CD14-positive monocyte (primary cell): ENCODE results near the gene S100A14. TPM values are rescaled to one million over a fixed set of nuclear protein-coding genes. Genes with fewer than 3 reads are reported as not detected.
A peak's percentile ranks its signal among the peaks of the same experiment; 100 is the strongest.

ENCODE experiments used
- DNase-seq, 3 donors: peaks; one replicate each; pipeline ENCODE4 v3.0.0-alpha.2; 2011 to 2022
- H2AFZ ChIP-seq: 2 replicates; pipeline ENCODE4 v1.6.0; 2012; ENCODE audit warnings: mild to moderate bottlenecking, low read depth, low read length, inconsistent platforms; ENCODE audit not compliant: insufficient read depth, poor library complexity, severe bottlenecking
- H3K27ac ChIP-seq, 2 donors: 1 replicate in 1 of 2; 2 replicates in 1 of 2; pipeline ENCODE4 v1.5.1; 2012 to 2013; ENCODE audit warnings: low read length in 2 of 2, control low read depth in 1 of 2, inconsistent platforms in 1 of 2, low read depth in 1 of 2, mild to moderate bottlenecking in 1 of 2
- H3K27me3 ChIP-seq, 2 donors: one replicate each; pipeline versions ENCODE4 v1.6.0 to v1.6.1; 2011 to 2013; ENCODE audit warnings: low read length in 2 of 2; ENCODE audit not compliant: control insufficient read depth in 2 of 2, insufficient read depth in 2 of 2
- H3K36me3 ChIP-seq, 2 donors: replicated peaks in 1 of 2; 1 replicate in 1 of 2; 2 replicates in 1 of 2; pipeline versions ENCODE4 v1.5.1 to v1.6.1; 2012 to 2013; ENCODE audit warnings: low read length in 2 of 2, control low read depth in 1 of 2, inconsistent platforms in 1 of 2, mild to moderate bottlenecking in 1 of 2; ENCODE audit not compliant: insufficient read depth in 2 of 2, control insufficient read depth in 1 of 2
- H3K4me1 ChIP-seq, 2 donors: 1 replicate in 1 of 2; 2 replicates in 1 of 2; pipeline versions ENCODE4 v1.5.1 to v1.6.1; 2012 to 2013; ENCODE audit warnings: low read length in 2 of 2, control low read depth in 1 of 2, inconsistent platforms in 1 of 2, mild to moderate bottlenecking in 1 of 2, moderate library complexity in 1 of 2; ENCODE audit not compliant: insufficient read depth in 2 of 2, control insufficient read depth in 1 of 2
- H3K4me2 ChIP-seq: replicated peaks from 2 replicates; pipeline ENCODE3; 2012; ENCODE audit warnings: low read length, moderate library complexity, mild to moderate bottlenecking; ENCODE audit not compliant: poor library complexity, severe bottlenecking; ENCODE audit errors: extremely low read depth
- H3K4me3 ChIP-seq, 3 experiments: fragments of 200-600 bp in 1 of 3; sonication (generic) in 1 of 3; replicated peaks in 1 of 3; 1 replicate in 2 of 3; 2 replicates in 1 of 3; pipeline ENCODE4 v1.5.1; 2011 to 2013; ENCODE audit warnings: low read length in 3 of 3, mild to moderate bottlenecking in 3 of 3, control low read depth in 2 of 3, low read depth in 2 of 3, inconsistent platforms in 1 of 3, moderate library complexity in 1 of 3
- H3K79me2 ChIP-seq: 2 replicates; pipeline ENCODE4 v1.6.0; 2012; ENCODE audit warnings: mild to moderate bottlenecking, control low read depth, inconsistent platforms, low read length, moderate library complexity; ENCODE audit not compliant: insufficient read depth
- H3K9ac ChIP-seq: 2 replicates; pipeline ENCODE4 v1.6.0; 2017; ENCODE audit warnings: low read length, mild to moderate bottlenecking; ENCODE audit not compliant: insufficient read depth, poor library complexity, severe bottlenecking
- H3K9me3 ChIP-seq, 2 donors: replicated peaks in 1 of 2; 1 replicate in 1 of 2; 2 replicates in 1 of 2; pipeline versions ENCODE4 v1.5.1 to v1.6.1; 2012 to 2013; ENCODE audit warnings: low read length in 2 of 2, control low read depth in 1 of 2; ENCODE audit not compliant: control insufficient read depth in 1 of 2, insufficient read depth in 1 of 2
- H4K20me1 ChIP-seq: 2 replicates; pipeline ENCODE4 v1.6.0; 2012; ENCODE audit warnings: mild to moderate bottlenecking, low read length, control low read depth, moderate library complexity; ENCODE audit not compliant: insufficient read depth
- H3K27ac Mint-ChIP-seq, 7 donors: one replicate each; pipeline ENCODE4 v1.8.0; 2020; ENCODE audit warnings: mild to moderate bottlenecking in 7 of 7, mixed read lengths in 7 of 7, moderate library complexity in 6 of 7, inconsistent platforms in 2 of 7
- H3K27me3 Mint-ChIP-seq, 3 donors: one replicate each; pipeline ENCODE4 v1.8.0; 2021 to 2022; ENCODE audit warnings: low read depth in 3 of 3, mild to moderate bottlenecking in 3 of 3, mixed read lengths in 3 of 3, moderate library complexity in 3 of 3, inconsistent platforms in 1 of 3
- H3K36me3 Mint-ChIP-seq, 2 donors: one replicate each; pipeline ENCODE4 v1.8.0; 2020; ENCODE audit warnings: mixed read lengths in 2 of 2, inconsistent platforms in 1 of 2, mild to moderate bottlenecking in 1 of 2
- H3K4me1 Mint-ChIP-seq: one replicate; pipeline ENCODE4 v1.8.0; 2020; ENCODE audit warnings: mild to moderate bottlenecking, mixed read lengths
- H3K4me3 Mint-ChIP-seq, 2 donors: one replicate each; pipeline ENCODE4 v1.8.0; 2020; ENCODE audit warnings: mild to moderate bottlenecking in 2 of 2, mixed read lengths in 2 of 2, moderate library complexity in 1 of 2
- H3K9me3 Mint-ChIP-seq, 7 donors: one replicate each; pipeline ENCODE4 v1.8.0; 2020 to 2022; ENCODE audit warnings: mixed read lengths in 7 of 7, mild to moderate bottlenecking in 6 of 7, moderate library complexity in 6 of 7, inconsistent platforms in 2 of 7
- CTCF ChIP-seq: fragments of 200-600 bp; IDR thresholded peaks from one replicate; pipeline ENCODE4 v1.8.0; 2022; ENCODE audit warnings: antibody characterized with exemption, mild to moderate bottlenecking
- WGBS: methylation state at CpG from one replicate; pipeline ENCODE4 v1.1.5; 2013; ENCODE audit warnings: missing lambda C conversion rate; ENCODE audit not compliant: insufficient coverage; 5-methylcytosine and 5-hydroxymethylcytosine counted together
- intact Hi-C, 2 donors: fragments of 100-400 bp; cut with micrococcal nuclease; formaldehyde crosslinking; loops; one replicate each; pipeline versions ENCODE4 v1.15.0 to v1.15.1; 2023
- polyA plus RNA-seq, 3 donors: library from polyadenylated mRNA; depleted of rRNA in 1 of 3; unstranded in 2 of 3; stranded (reverse) in 1 of 3; fragments of 300-500 nt in 2 of 3; fragments of >200 nt in 1 of 3; fragmentation: Illumina TruSeq in 2 of 3; gene quantifications; 1 replicate in 2 of 3; 2 replicates in 1 of 3; pipeline ENCODE4 v1.2.3, GENCODE V29; 2012 to 2021

Gene S100A14
- polyA plus RNA-seq, 3 donors = 0.08 TPM; not detected in 2

- Histone ChIP-seq H3K4me1 (peaks cover 29 to 35% of the 10 kb centered on the region in 2 donors), H3K4me3 (peak overlapping the region in 1 of 3 experiments; percentile 64), H3K27me3 (no peaks in the 10 kb centered on the region), H3K9ac (no peak overlapping the region), H3K27ac (peak overlapping the region; percentile 53 to 78), H4K20me1 (peaks cover 37% of the 10 kb centered on the region), H3K4me2 (peak overlapping the region; percentile 72), H2AFZ (no peak overlapping the region), H3K9me3 (no peaks in the 10 kb centered on the region), H3K36me3 (peaks cover 40 to 46% of the 10 kb centered on the region in 2 donors), H3K79me2 (peaks cover 40% of the 10 kb centered on the region)
- Mint-ChIP-seq H3K27ac (peak overlapping the region; percentile 73 to 91 (median 83)), H3K27me3 (peaks cover 0 to 2% (median 2%) of the 10 kb centered on the region in 3 donors), H3K36me3 (peaks cover 46 to 49% of the 10 kb centered on the region in 2 donors), H3K4me3 (peak overlapping the region; percentile 6 to 72), H3K4me1 (peaks cover 46% of the 10 kb centered on the region), H3K9me3 (peaks cover 0 to 2% (median 0%) of the 10 kb centered on the region in 7 donors)
- intact Hi-C loops = no loop called here
- TF ChIP-seq CTCF = no peak
- no CpG with 5 or more reads among the region's 5 CpGs for WGBS
- peak; percentile 54 to 73 (median 68) for DNase-seq
Observed at GRCh38 chr1:153646672-153647345, 30.7 kb upstream of the S100A14 start.

GRCh38 chr1:153643816-153644215, 27.7 kb upstream of the S100A14 start:
- Histone ChIP-seq H3K9me3 (no peaks in the 10 kb centered on the region), H3K4me3 (no peak overlapping the region), H3K9ac (no peak overlapping the region), H3K27ac (peak overlapping the region in 1 of 2 donors; percentile 52), H3K4me1 (peaks cover 29 to 35% of the 10 kb centered on the region in 2 donors), H3K79me2 (peaks cover 70% of the 10 kb centered on the region), H3K27me3 (no peaks in the 10 kb centered on the region), H4K20me1 (peaks cover 66% of the 10 kb centered on the region), H3K4me2 (no peak overlapping the region), H3K36me3 (peaks cover 69 to 76% of the 10 kb centered on the region in 2 donors), H2AFZ (no peak overlapping the region)
- Mint-ChIP-seq H3K9me3 (peaks cover 0 to 2% (median 0%) of the 10 kb centered on the region in 7 donors), H3K27me3 (peaks cover 0 to 2% (median under 1%) of the 10 kb centered on the region in 3 donors), H3K36me3 (peaks cover 71 to 79% of the 10 kb centered on the region in 2 donors), H3K4me3 (no peak overlapping the region), H3K4me1 (peaks cover 41% of the 10 kb centered on the region), H3K27ac (peak overlapping the region in 2 of 7 donors; percentile 27 to 69)
- DNase-seq = no peak
- intact Hi-C loops = no loop called here
- TF ChIP-seq CTCF = no peak
